BE2C (cell line): ENCODE data around the gene PDE5A.
"Not testable (repeated sequence)": the region's sequence is repeated elsewhere in the genome, so short reads cannot be mapped to it uniquely, and the experiment has no call there.

Experiments
- DNase-seq: peaks from one replicate; pipeline ENCODE4 v3.0.0-alpha.2; 2020
- H3K27me3 ChIP-seq: fragments of 250-450 bp; sonication (Bioruptor Pico); 2 replicates; pipeline ENCODE4 v1.5.1; 2020; ENCODE audit warnings: mild to moderate bottlenecking
- H3K36me3 ChIP-seq: fragments of 250-450 bp; sonication (Bioruptor Pico); 2 replicates; pipeline ENCODE4 v1.5.1; 2020; ENCODE audit warnings: mild to moderate bottlenecking
- H3K4me1 ChIP-seq: fragments of 250-450 bp; sonication (Bioruptor Pico); 2 replicates; pipeline ENCODE4 v1.5.1; 2020
- H3K4me3 ChIP-seq: 2 replicates; pipeline ENCODE4 v1.5.1; 2011; ENCODE audit warnings: low read depth, low read length
- H3K9me3 ChIP-seq: fragments of 250-450 bp; sonication (Bioruptor Pico); 2 replicates; pipeline ENCODE4 v1.5.1; 2020
- CTCF ChIP-seq: IDR thresholded peaks from 2 replicates; pipeline ENCODE4 v1.5.1; 2012; ENCODE audit warnings: mild to moderate bottlenecking, low read depth, low read length

Gene PDE5A

GRCh38 chr4:119454491-119455270, 173.9 kb downstream of the PDE5A start:
- not testable (repeated sequence) for H3K27me3 ChIP-seq, H3K4me1 ChIP-seq, H3K36me3 ChIP-seq, H3K9me3 ChIP-seq
- peak; percentile 97 for DNase-seq
- H3K4me3 ChIP-seq, result peak overlapping the region; percentile 80
- peak; percentile 4; the same call in 1 of the 2 replicates for TF ChIP-seq CTCF

GRCh38 chr4:119454151-119454490, 174.5 kb downstream of the PDE5A start:
- H3K9me3 ChIP-seq, H3K27me3 ChIP-seq, H3K4me1 ChIP-seq, H3K36me3 ChIP-seq, DNase-seq: not testable (repeated sequence)
- H3K4me3 ChIP-seq, result peak overlapping the region; percentile 80

- not testable (repeated sequence) for H3K27me3 ChIP-seq, DNase-seq, H3K9me3 ChIP-seq, H3K4me3 ChIP-seq, H3K4me1 ChIP-seq, H3K36me3 ChIP-seq
These were observed 175.3 kb downstream of the PDE5A start for GRCh38 chr4:119453286-119453685.

GRCh38 chr4:119449851-119450250, 178.8 kb downstream of the PDE5A start:
- not testable (repeated sequence) for H3K9me3 ChIP-seq, DNase-seq, H3K36me3 ChIP-seq, H3K27me3 ChIP-seq, H3K4me1 ChIP-seq, H3K4me3 ChIP-seq
